ENCODE data around the gene STOM. TPM values are rescaled to one million over a fixed set of nuclear protein-coding genes. Genes with fewer than 3 reads are reported as not detected.

Gene STOM
- polyA plus RNA-seq, 3 donors: 23.8 to 66.9 (median 63.8) TPM

- Histone ChIP-seq H3K9me3 (replicated peaks in 1 of 2; ENCODE audit: control insufficient read depth in 1 of 2, insufficient read depth in 1 of 2, low read length in 2 of 2) (no peaks in the 10 kb centered on the region), H3K79me2 (ENCODE audit: insufficient read depth, low read length) (no peaks in the 10 kb centered on the region), H3K9ac (ENCODE audit: insufficient read depth, low read length, poor library complexity, severe bottlenecking) (no peak overlapping the region), H4K20me1 (ENCODE audit: insufficient read depth, low read length) (no peaks in the 10 kb centered on the region), H2AFZ (ENCODE audit: insufficient read depth, low read depth, low read length, poor library complexity, severe bottlenecking) (no peak overlapping the region), H3K27ac (ENCODE audit: low read depth in 1 of 2, low read length in 2 of 2) (no peak overlapping the region), H3K36me3 (replicated peaks in 1 of 2; ENCODE audit: control insufficient read depth in 1 of 2, insufficient read depth in 2 of 2, low read length in 2 of 2) (peaks cover 52 to 72% of the 10 kb centered on the region in 2 donors), H3K4me2 (replicated peaks; ENCODE audit: extremely low read depth, low read length, poor library complexity, severe bottlenecking) (no peak overlapping the region), H3K4me3 (replicated peaks in 1 of 3; ENCODE audit: low read depth in 2 of 3, low read length in 3 of 3) (no peak overlapping the region), H3K4me1 (ENCODE audit: control insufficient read depth in 1 of 2, insufficient read depth in 2 of 2, low read length in 2 of 2) (peaks cover 18 to 31% of the 10 kb centered on the region in 2 donors), H3K27me3 (ENCODE audit: control insufficient read depth in 2 of 2, insufficient read depth in 2 of 2, low read length in 2 of 2) (no peaks in the 10 kb centered on the region)
- Mint-ChIP-seq H3K27me3 (ENCODE audit: low read depth in 3 of 3) (peaks cover 0 to 1% (median 0%) of the 10 kb centered on the region in 3 donors), H3K36me3 (peaks cover 65 to 90% of the 10 kb centered on the region in 2 donors), H3K4me3 (no peak overlapping the region), H3K27ac (no peak overlapping the region), H3K4me1 (peaks cover 31% of the 10 kb centered on the region), H3K9me3 (peaks cover 0 to 3% (median 0%) of the 10 kb centered on the region in 7 donors)
- TF ChIP-seq CTCF (IDR thresholded peaks at IDR 0.05): no peak
- WGBS (ENCODE audit: insufficient coverage): 100% methylated on average over 6 of the region's 10 CpGs
- DNase-seq: no peak
- intact Hi-C loops (cut with micrococcal nuclease): no loop called here
Observed at GRCh38 chr9:121323449-121324151, 46.5 kb downstream of the STOM start.

- peaks cover 18 to 31% of the 10 kb centered on the region in 2 donors for H3K4me1 ChIP-seq (ENCODE audit: control insufficient read depth in 1 of 2, insufficient read depth in 2 of 2, low read length in 2 of 2)
- H3K27ac ChIP-seq (ENCODE audit: low read depth in 1 of 2, low read length in 2 of 2): no peak overlapping the region
- H3K36me3 ChIP-seq (replicated peaks in 1 of 2; ENCODE audit: control insufficient read depth in 1 of 2, insufficient read depth in 2 of 2, low read length in 2 of 2): peaks cover 54 to 72% of the 10 kb centered on the region in 2 donors
- H3K27me3 Mint-ChIP-seq (ENCODE audit: low read depth in 3 of 3): peaks cover 0 to 1% (median 0%) of the 10 kb centered on the region in 3 donors
- no peak overlapping the region for H3K4me3 Mint-ChIP-seq
- WGBS (ENCODE audit: insufficient coverage): no CpG with 5 or more reads among the region's 10 CpGs
- H4K20me1 ChIP-seq (ENCODE audit: insufficient read depth, low read length): no peaks in the 10 kb centered on the region
- H3K4me1 Mint-ChIP-seq: peaks cover 31% of the 10 kb centered on the region
- TF ChIP-seq CTCF (IDR thresholded peaks at IDR 0.05): no peak
- no peak overlapping the region for H3K4me3 ChIP-seq (replicated peaks in 1 of 3; ENCODE audit: low read depth in 2 of 3, low read length in 3 of 3)
- H3K4me2 ChIP-seq (replicated peaks; ENCODE audit: extremely low read depth, low read length, poor library complexity, severe bottlenecking): no peak overlapping the region
- H3K79me2 ChIP-seq (ENCODE audit: insufficient read depth, low read length): no peaks in the 10 kb centered on the region
- H3K27me3 ChIP-seq (ENCODE audit: control insufficient read depth in 2 of 2, insufficient read depth in 2 of 2, low read length in 2 of 2): no peaks in the 10 kb centered on the region
- H3K9me3 Mint-ChIP-seq: peaks cover 0 to 3% (median 0%) of the 10 kb centered on the region in 7 donors
- no peak overlapping the region for H2AFZ ChIP-seq (ENCODE audit: insufficient read depth, low read depth, low read length, poor library complexity, severe bottlenecking)
- peak overlapping the region in 3 of 7 donors; percentile 13 to 42 (median 25) for H3K27ac Mint-ChIP-seq
- intact Hi-C loops (cut with micrococcal nuclease): no loop called here
- H3K9ac ChIP-seq (ENCODE audit: insufficient read depth, low read length, poor library complexity, severe bottlenecking): no peak overlapping the region
- DNase-seq: no peak
- H3K36me3 Mint-ChIP-seq: peaks cover 65 to 91% of the 10 kb centered on the region in 2 donors
- H3K9me3 ChIP-seq (replicated peaks in 1 of 2; ENCODE audit: control insufficient read depth in 1 of 2, insufficient read depth in 1 of 2, low read length in 2 of 2): no peaks in the 10 kb centered on the region
Observed at GRCh38 chr9:121322737-121323448, 47.2 kb downstream of the STOM start.
